ENCODE results near the gene ATP2C2.
"Not testable (repeated sequence)": the region's sequence is repeated elsewhere in the genome, so short reads cannot be mapped to it uniquely, and the experiment has no call there.

ATP2C2 gene

DNA sequence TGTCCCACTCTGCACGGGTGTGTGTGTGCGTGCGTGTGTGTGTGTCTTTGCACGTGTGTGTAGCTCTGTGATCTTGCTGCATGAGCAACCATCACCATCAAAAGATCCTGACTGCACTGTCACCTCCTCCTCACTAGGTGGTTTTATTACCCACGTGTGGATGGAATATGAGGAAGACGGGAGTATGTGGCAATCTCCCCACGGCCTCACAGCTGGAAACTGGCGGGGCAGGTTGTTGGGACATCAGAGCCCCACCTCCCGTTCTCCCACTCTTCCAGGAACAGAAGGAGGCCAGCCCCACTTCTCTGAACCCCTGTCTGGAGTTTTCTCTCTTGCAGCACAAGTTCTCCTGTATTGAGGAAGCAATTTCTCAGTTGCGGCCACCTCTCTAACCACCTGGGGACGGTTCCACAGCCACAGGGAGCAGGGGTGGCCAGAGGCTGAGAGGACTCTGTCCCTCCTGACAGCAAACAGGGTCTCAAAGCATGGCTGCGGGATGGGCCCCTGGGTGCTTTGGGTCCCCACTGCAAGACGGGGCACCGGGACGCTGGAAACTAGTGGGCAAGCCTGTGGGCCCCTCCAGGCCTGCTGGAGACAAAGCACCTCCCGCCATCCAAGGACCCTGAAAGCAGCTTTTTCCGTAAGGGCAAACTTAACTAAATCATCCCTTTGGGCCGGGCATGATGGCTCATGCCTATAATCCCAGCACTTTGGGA lies 27.9 kb upstream of the ATP2C2 start:
- DNase-seq, result no peak

DNA sequence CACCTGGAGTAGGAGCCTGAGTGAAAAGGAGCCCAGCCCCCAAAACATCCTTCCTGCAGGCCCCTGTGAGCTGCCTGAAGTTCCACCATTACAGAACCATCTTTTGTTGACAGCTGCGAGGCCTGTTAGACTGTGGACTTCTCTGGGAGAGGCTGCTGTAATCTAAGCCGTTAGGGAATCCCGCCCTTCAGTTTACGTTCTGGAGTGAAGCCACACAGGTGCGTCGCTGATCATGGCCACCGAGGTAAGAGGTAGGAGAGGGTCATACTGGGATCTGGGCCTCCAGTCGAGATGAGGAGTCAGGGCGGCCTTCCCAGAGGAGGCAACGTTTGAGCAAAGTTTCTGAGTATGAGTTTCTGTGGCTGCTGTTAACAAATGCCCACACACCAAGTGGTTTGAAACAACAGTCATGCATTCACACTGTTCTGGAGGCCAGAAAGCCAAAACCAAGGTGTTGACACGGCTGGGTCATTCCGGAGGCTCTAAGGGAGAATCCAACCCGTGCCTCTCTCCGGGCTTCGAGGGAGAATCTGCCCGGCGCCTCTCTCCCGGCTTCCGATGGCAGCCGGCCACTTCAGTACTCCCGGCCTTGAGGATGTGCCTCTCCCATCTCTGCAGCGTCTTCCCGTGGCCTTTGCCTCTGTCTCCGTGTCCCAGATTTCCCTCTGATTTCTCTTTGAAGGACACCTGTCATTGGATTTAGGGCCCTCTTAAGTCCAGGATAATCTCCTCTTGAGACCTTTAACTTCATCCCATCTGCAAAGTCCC lies 26.6 kb upstream of the ATP2C2 start:
- DNase-seq, result no peak

DNA sequence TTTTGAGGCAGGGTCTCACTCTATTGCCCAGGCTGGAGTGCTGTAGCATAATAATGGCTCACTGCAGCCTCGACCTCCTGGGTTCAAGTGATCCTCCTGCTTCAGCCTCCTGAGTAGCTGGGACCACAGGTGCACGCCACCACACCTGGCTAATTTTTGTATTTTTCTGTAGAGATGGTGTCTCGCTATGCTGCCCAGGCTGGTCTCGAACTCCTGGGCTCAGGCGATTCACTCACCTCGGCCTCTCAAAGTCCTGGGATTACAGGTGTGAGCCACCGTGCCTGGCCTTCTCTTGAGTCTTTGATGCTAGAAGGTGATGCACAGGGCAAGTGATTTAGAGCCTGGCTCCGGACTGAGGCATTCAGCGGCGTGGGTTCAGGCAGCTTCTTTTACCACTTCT lies 24.5 kb upstream of the ATP2C2 start:
- DNase-seq, result not testable (repeated sequence)

DNA sequence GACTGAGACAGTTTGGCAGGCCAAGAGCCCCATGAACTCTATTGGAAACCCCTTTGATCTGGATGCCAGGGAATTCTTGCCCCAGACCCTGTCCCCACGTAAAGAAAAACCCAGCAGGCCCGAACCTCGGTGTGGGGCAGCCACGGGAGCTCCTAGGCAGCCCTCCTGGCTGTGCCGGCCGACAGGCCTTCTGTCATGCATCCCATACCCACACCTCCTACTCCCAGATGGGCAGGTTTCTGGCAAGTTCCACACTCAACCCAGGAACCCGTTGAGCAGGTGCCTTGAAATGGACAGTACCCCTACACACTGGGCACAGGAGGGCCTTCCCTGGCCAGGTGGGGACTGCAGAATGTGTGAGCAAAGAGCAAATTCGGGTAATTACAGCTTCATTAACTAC lies 23.6 kb upstream of the ATP2C2 start:
- DNase-seq, result no peak

DNA sequence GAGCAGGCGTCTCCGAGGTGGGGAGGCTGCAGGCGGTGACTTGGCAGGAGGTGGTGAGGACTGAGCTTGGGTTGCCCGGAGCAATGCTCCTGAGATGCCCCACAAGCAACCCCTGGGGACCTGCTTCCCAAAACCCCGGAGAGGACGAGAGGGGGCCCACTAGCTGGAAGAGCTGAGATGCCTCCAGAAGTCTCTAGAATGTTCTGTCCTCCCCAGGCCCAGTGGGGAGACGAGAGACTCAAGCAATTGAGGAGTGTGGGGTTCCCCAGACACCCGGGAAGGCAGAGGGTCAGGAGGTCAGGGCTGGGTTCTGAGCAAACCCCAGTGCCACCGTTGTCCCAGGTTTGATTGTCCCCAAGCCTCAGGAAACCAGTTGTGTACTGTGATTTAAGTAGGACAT lies 21.2 kb upstream of the ATP2C2 start:
- no peak for DNase-seq

DNA sequence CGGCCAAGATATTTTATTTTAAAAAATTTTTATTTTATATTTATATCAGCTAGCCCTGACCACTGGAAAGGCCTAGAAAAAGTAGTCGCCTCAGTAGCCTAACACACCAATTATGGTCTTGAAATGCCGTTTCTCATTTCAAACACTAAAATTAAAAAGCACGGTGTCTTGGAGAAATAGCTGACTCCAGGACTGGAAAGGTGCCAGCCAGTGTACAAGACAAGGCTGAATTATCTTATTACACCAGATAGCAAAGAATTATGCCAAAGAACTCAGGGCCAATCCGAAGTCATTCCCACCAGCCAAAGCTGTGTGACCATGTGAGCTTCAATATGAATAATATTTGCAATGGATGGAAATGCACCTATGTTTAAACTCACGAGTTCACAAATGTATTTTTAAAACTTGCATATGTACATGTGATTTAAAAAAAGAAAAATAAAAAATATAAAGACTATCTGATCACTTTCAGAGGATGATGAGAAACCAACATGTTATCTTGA lies 19.9 kb upstream of the ATP2C2 start:
- DNase-seq, result no peak

DNA sequence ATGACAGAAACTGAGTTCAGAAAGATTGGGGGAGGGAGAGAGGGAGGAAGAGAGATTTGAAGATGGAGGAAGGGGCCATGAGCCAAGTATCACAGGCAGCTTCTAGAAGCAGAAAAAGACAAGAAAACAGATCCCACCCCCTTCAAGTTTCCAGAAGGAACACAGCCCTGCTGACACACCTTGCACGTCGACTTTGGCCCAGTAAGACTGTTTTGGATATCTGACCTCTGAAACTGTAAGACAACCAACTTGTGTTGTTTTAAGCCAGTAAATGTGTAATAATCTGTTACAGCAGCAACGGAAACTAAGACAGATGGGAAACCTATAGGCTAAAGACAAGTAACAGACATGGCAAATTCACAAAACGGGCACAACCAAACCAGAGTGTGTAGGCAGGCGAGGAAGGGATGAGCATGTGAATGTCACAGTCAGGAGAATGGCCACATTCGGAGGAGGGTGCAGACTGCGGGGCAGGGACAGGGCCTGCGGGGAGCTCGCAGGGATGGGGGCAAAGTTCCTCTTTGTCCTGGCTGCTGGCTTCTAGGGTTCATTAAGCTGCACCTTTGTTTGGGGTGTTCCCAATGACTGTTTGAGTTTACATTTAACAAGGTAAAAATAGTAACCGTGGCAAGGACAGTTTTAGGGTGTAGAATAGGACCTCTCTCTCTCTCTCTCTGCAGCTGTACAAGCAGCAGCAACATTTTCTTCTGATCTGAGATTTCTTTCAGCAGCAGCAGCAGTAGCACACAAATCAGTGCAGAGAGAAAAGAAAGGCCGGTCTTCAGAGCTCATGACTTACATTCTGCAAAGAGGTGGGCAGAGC lies 18.3 kb upstream of the ATP2C2 start:
- DNase-seq, result no peak

DNA sequence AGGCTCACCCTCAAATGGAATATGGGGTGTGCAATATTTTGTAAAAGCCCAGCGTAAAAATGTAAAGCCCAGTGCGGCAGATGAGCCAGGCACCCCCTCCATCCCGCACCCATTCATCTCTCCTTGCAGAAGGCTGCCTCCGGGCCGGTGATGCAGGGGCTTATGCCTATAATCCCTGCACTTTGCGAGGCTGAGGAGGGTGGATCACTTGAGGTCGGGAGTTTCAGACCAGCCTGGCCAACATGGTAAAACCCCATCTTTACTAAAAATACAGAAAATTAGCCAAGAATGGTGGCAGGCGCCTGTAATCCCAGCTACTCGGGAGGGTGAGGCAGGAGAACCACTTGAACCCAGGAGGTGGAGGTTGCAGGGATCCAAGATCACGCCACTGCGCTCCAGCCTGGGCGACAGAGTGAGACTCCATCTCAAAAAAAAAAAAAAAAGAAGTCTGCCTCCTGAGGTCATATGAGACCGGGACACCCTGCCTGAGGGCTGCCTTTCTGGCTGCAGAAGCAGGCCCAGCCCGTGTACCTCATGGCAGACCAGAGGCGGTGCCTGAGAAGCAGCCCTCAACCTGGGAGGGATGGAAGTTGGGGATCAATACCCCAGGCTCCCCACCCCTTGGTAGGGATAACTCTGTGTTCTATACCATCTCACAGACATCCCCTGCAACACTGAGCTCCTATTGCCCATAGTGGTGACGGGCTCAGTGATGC lies 17.5 kb upstream of the ATP2C2 start:
- DNase-seq, result no peak

DNA sequence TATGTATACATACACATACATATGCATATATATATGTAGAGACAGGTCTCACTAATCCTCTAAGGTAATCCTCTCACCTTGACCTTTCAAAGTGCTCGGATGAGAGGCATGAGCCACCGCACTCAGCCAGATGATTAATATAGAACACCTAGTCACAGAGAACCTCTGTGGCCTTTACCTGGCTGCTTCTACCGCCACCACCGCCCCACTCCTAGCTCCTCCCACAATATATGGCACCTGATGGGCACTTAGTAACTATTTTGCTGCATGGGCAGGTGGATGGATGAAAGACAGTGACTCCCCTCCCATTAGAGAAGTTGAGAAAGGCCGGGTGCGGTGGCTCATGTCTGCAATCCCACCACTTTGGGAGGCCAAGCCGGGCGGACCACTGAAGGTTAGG lies 16.7 kb upstream of the ATP2C2 start:
- DNase-seq, result no peak

DNA sequence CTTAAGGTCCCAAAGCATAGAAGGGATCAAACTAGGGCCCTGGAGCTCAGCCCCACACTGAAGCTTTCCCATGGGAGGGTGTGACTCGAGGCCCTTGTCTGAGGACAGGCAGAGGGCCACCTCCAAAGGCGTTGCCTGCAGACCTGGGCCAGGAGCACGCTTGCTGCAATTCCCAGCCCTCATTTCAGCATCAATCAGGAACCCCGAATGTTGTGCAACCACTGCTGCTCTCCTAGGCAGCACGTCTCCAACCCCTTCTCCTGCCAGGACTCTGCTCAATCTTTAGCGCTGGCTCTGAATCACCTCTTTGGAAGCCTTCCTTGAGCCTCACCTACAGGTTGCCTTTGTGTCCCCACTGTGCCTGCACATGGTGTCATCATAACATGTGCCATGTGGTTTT lies 14.0 kb upstream of the ATP2C2 start:
- DNase-seq, result no peak

DNA sequence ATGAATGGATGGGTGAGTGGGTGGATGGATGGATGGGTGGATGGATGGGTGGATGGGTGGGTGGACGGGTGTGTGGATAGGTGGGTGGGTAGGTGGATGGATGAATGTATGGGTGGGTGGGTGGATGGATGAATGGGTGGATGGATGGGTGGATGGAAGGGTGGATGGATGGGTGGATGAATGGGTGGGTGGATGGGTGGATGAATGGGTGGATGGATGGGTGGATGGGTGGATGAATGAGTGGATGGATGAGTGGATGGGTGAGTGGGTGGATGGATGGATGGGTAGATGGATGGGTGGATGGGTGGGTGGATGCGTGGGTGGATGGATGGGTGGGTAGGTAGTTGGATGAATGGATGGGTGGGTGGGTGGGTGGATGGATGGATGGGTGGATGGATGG lies 13.2 kb upstream of the ATP2C2 start:
- no peak for DNase-seq

DNA sequence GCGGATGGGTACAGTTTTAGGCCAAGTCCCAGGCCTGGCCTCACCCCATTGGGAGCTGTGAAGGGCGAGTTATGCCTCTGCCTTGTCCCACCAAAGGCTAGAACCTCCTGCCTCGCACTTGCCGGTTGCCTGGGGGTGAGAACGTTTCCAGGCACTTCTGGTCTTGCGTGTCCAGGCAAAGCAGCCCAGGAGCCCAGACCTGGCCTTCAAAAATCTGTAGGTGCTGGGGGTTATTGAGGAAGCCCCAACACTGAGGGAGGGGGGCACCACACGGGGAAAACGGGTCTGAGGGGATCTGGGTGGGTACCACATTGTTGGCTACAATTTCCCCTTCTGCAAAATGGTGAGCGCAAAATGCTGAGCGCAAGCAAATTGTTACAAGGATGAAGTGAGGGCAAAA lies 12.2 kb upstream of the ATP2C2 start:
- DNase-seq, result no peak

DNA sequence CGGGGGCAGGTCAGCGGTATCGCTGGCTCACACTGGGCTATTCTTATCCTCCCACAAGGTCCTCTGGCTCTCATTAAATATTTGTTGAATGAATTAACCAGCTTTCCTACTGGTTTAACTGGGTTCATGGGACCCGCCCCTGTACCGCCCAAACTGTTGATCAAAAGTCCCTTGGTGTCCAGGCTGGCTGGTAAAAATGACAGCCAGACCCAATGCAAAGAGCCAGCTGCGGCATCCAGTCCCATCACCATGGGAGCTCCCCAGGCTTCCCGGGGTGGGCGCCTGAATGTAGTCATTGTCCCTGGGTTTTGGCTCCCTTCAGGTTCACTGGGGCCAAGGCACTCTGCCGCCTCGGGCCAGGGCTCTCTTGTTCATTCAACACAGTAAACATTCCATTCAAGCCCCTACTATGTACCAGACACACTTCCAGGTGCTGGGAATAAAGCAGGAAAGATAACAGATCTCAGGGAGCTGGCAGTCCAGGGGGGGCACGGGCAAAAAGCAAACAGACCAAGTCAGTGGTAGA lies 11.7 kb upstream of the ATP2C2 start:
- DNase-seq, result no peak

DNA sequence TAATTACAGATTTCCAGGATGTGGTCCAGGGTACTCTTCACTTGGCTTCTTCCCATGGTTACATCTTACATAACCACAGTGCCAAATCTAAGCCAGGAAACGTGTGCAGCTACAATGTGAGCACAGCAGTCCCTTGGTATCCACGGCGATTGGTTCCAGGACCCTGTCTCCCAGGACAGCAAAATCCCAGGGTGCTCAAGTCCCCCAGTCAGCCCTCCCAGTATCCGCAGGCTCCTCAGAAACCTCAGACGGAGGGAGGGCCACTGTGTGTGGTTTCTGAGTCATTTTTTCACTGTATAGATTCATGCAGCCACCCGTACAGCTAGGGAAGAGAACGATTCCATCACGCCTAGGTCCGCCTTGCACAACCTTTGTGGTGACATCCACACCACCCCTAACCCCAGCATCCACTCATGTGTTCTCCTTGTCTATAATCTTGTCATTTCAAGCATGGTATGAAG lies 11.1 kb upstream of the ATP2C2 start:
- DNase-seq, result no peak

DNA sequence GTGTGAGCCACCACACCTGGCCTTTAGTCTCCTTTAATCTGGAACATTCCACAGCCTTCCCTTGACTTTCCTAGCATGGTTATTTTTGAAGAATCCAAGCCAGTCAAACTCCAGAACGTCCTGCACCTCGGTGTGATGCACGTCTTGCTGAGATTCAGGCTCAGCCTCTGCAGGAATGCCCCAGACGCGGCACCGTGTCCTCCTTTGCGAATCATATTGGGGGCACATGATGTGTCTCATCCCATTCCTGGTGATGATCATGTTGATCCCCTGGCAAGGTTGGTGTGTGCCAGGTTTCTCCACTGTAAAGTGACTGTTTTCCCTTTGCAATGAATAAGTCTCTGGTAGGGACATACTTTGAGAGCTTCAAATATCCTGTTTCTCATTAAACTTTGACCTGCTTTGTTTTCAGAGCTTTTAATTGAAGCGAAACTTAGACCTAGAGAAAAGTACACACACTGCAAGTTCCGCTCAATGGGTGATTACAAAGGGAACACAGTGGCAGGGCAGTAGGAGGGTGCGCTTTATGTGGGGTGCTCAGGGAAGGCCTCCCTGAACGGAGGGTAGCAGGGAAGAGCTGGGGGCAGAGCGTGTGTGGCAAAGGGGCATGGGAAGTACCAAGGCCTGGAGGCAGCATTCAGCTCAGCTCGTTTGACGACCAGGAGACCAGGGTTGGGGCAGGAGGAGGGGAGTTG lies 9.6 kb upstream of the ATP2C2 start:
- DNase-seq, result no peak

DNA sequence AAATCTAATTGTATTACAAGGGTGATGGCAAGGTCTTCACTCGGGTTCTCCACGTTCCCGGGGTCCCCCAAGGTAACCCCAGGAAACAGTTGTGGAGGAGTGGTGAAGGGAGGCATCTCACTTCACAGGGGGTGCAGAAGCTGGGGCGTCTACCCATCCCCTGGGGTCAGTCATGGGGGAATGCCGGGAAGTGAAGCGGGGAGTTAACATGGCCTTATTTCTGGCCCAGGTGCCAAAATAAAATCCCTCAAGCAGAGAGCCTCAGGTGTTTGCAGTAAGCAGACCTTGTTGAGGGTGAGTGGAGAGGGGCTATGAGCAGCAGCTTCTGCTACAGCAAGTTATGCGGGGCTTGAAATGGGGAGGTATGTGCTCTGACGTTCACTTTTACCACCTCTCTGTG lies 9.0 kb upstream of the ATP2C2 start:
- DNase-seq, result no peak

DNA sequence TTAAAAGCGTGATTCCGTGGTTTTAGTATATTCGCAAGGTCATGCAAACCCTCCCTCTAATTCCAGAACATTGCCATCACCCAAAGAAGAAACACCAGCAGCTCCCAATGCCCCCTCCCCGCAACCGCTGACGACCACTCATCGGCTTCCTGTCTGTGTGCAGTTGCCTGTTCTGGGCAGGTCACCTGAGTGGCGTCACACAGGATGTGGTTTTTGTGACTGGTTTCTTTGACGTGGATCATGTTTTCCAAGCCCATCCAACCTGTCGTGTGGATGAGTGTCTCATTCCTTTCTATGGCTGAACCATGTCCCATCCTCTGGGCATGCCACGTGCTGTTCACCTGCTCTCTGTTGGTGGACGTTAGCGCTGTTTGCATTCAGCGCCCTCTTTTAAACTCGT lies 8.2 kb upstream of the ATP2C2 start:
- DNase-seq, result no peak

DNA sequence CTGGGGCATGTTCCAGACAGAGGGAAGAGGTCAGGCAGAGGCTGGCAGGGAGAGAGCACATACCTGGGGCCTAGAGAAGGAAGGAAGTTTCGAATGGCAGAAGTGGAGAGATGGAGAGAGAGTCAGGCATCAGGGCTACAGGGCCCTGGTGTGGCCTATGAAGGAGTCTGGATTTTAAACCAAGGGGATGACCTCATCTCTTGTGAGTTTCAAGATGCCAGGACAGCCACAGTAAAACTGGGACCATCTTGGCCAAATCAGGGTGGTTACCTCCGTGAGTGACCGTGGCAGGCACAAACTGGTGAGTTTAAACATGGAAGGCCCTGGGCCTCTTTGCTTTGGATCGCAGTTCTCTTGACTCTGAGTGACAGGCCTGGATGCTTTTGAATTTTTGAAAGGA lies 7.6 kb upstream of the ATP2C2 start:
- no peak for DNase-seq

DNA sequence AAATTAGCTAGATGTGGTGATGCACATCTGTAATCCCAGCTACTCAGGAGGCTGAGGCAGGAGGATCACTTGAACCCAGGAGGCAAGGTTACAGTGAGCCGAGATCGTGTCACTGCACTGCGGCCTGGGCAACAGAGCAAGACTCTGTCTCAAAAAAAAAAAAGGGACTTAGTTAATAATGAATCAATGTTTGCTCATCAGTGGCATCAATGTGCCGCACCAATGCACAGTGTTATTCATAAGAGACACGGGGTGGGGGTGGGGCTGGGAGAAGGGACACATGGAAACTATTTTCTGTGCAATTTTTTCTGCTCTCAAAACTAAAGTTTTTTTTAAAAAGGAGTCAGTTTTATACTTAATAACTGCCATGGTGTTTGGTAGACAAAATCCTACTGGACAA lies 6.8 kb upstream of the ATP2C2 start:
- DNase-seq, result no peak

DNA sequence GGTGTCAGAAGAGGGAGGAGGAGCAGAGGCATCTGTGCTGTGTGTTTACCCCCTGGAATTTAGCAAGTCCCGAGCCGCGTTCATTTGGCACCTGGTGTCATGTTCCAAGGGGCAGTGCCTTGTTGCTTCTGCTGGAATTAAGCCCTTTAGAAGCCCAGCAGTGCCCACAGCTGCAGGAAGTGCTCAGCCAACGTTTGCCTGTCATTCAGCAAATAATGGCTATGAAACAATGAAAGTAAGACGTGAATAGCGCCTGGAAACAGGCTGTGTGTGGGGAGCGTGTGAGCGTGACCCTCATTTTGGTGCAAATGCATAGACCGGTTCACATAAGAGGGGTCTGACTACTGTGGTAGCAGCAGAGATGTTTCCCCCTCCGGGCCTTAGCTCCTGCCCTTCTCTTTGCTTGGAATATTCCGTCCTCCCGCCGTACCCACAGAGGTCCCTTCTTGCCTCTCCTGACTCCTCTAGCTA lies 5.8 kb upstream of the ATP2C2 start:
- no peak for DNase-seq

DNA sequence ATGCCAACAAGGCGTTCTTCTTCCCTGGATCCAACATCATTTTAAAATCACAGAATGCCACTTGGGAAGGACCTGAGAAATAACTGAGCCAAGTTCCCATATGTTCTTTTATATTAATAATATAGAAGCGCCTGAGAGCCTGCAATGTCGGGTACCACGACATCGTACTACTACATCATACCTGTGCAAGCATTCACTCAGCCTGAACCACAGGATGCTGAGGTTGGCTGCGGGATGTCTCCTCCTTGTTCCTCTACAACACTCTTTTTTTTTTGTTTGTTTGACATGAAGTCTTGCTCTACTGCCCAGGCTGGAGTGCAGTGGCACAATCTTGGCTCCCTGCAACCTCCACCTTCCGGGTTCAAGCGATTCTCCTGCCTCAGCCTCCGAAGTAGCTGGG lies 2.1 kb upstream of the ATP2C2 start:
- no peak for DNase-seq

DNA sequence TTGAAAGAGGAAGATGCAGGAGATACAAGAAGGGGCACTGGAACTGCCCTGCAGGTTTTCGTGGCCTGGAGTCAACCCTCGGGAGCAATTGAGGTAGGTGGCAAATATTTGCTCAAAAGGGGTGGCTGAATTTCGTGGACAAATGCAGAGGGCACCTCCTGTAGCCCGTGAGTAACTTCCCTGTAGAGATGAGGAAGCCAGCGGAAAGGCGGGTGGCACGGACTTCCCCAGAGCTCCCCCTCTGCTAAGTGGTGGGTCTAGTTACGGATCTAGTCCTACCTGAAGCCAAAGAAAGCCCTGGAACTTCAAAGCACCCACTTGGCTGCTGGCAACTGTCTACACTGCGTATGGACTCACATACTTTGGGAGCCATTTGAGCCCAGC lies 1.0 kb upstream of the ATP2C2 start:
- DNase-seq, result no peak

All from activated effector memory CD4-positive, alpha-beta T cell treated with anti-CD3 and anti-CD28 coated beads, Interleukin-2, amount 50 U/mL, for 16 hours (primary cell).